H9 (cell line): ENCODE results near the gene PCYT2. TPM values are rescaled to one million over a fixed set of nuclear protein-coding genes. Genes with fewer than 3 reads are reported as not detected.
A peak's percentile ranks its signal among the peaks of the same experiment; 100 is the strongest.

ENCODE experiments used
- DNase-seq: peaks from one replicate; pipeline ENCODE4 v3.0.0-alpha.2; 2017
- H2AFZ ChIP-seq: one replicate; pipeline ENCODE4 v1.6.1; 2013; ENCODE audit warnings: mild to moderate bottlenecking, low read length, control low read depth, moderate library complexity
- H2AK5ac ChIP-seq: 2 replicates; pipeline ENCODE4 v1.6.1; 2013; ENCODE audit warnings: low read length, control low read depth, mixed read lengths; ENCODE audit not compliant: insufficient read length
- H2BK120ac ChIP-seq: one replicate; pipeline ENCODE4 v1.6.1; 2013; ENCODE audit warnings: low read depth, mild to moderate bottlenecking, low read length, control low read depth, inconsistent platforms; ENCODE audit not compliant: poor library complexity, severe bottlenecking
- H2BK12ac ChIP-seq: 2 replicates; pipeline ENCODE4 v1.6.1; 2013; ENCODE audit warnings: low read length, control low read depth, mixed read lengths, low read depth; ENCODE audit not compliant: insufficient read length
- H2BK15ac ChIP-seq: 2 replicates; pipeline ENCODE4 v1.6.1; 2013; ENCODE audit warnings: low read depth, low read length, control low read depth
- H2BK20ac ChIP-seq: one replicate; pipeline ENCODE4 v1.6.1; 2013; ENCODE audit warnings: low read depth, mild to moderate bottlenecking, low read length, control low read depth, inconsistent platforms; ENCODE audit not compliant: poor library complexity, severe bottlenecking
- H2BK5ac ChIP-seq: 2 replicates; pipeline ENCODE4 v1.6.1; 2013; ENCODE audit warnings: low read length, control low read depth, mixed read lengths; ENCODE audit not compliant: insufficient read length
- H3K14ac ChIP-seq: 2 replicates; pipeline ENCODE4 v1.6.1; 2013; ENCODE audit warnings: low read length, control low read depth; ENCODE audit not compliant: insufficient read depth
- H3K18ac ChIP-seq: 2 replicates; pipeline ENCODE4 v1.6.1; 2013; ENCODE audit warnings: low read depth, mild to moderate bottlenecking, mixed read lengths, low read length, control low read depth; ENCODE audit not compliant: insufficient read length
- H3K23ac ChIP-seq: 2 replicates; pipeline ENCODE4 v1.6.1; 2013; ENCODE audit warnings: low read length, control low read depth, mixed read lengths, low read depth; ENCODE audit not compliant: insufficient read length
- H3K23me2 ChIP-seq: 2 replicates; pipeline ENCODE4 v1.6.1; 2013; ENCODE audit warnings: low read depth, mild to moderate bottlenecking, mixed read lengths, low read length, control low read depth; ENCODE audit not compliant: insufficient read length, poor library complexity, severe bottlenecking
- H3K27ac ChIP-seq: 2 replicates; pipeline ENCODE4 v1.5.1; 2013; ENCODE audit warnings: low read length, control low read depth, mixed read lengths, low read depth; ENCODE audit not compliant: insufficient read length
- H3K27me3 ChIP-seq: 2 replicates; pipeline ENCODE4 v1.6.1; 2013; ENCODE audit warnings: low read length, control low read depth, inconsistent platforms; ENCODE audit not compliant: insufficient read depth
- H3K4ac ChIP-seq: 2 replicates; pipeline ENCODE4 v1.6.1; 2013; ENCODE audit warnings: low read depth, mild to moderate bottlenecking, control low read depth, inconsistent platforms, low read length, moderate library complexity
- H3K4me1 ChIP-seq: 2 replicates; pipeline ENCODE4 v1.6.1; 2013; ENCODE audit warnings: low read length, control low read depth, inconsistent platforms; ENCODE audit not compliant: insufficient read depth
- H3K4me2 ChIP-seq: 2 replicates; pipeline ENCODE4 v1.6.1; 2013; ENCODE audit warnings: low read length, control low read depth, mixed read lengths; ENCODE audit not compliant: insufficient read length, insufficient read depth
- H3K56ac ChIP-seq: 2 replicates; pipeline ENCODE4 v1.6.1; 2013; ENCODE audit warnings: low read depth, mild to moderate bottlenecking, mixed read lengths, low read length, control low read depth; ENCODE audit not compliant: insufficient read length
- H3K79me1 ChIP-seq: 2 replicates; pipeline ENCODE4 v1.6.1; 2013; ENCODE audit warnings: low read depth, mild to moderate bottlenecking, moderate library complexity, low read length, control low read depth, inconsistent platforms; ENCODE audit not compliant: insufficient read depth, poor library complexity, severe bottlenecking
- H3K79me2 ChIP-seq: 2 replicates; pipeline ENCODE4 v1.6.1; 2013; ENCODE audit warnings: low read length, control low read depth, inconsistent platforms; ENCODE audit not compliant: insufficient read depth
- H3K9ac ChIP-seq: 2 replicates; pipeline ENCODE4 v1.6.1; 2013; ENCODE audit warnings: low read length, control low read depth, mixed read lengths; ENCODE audit not compliant: insufficient read length; ENCODE audit errors: extremely low read depth
- H3K9me3 ChIP-seq: one replicate; pipeline ENCODE4 v1.6.1; 2013; ENCODE audit warnings: low read depth, low read length, inconsistent platforms; ENCODE audit not compliant: control insufficient read depth
- H3T11ph ChIP-seq: one replicate; pipeline ENCODE4 v1.6.1; 2013; ENCODE audit warnings: mild to moderate bottlenecking, low read length, control low read depth, inconsistent platforms
- H4K20me1 ChIP-seq: one replicate; pipeline ENCODE4 v1.6.1; 2013; ENCODE audit not compliant: control insufficient read depth, insufficient read length, insufficient read depth
- H4K5ac ChIP-seq: 2 replicates; pipeline ENCODE4 v1.6.1; 2013; ENCODE audit warnings: low read depth, mild to moderate bottlenecking, mixed read lengths, low read length, control low read depth; ENCODE audit not compliant: insufficient read length
- H4K8ac ChIP-seq: replicated peaks from 2 replicates; pipeline ENCODE4 v1.6.1; 2013; ENCODE audit warnings: low read length, control low read depth, mixed read lengths, low read depth; ENCODE audit not compliant: insufficient read length
- H4K91ac ChIP-seq: 2 replicates; pipeline ENCODE4 v1.6.1; 2013; ENCODE audit warnings: low read depth, mild to moderate bottlenecking, moderate library complexity, mixed read lengths, low read length, control low read depth; ENCODE audit not compliant: insufficient read length
- H3K27ac Mint-ChIP-seq, 3 experiments: 2 replicates in 2 of 3; 3 replicates in 1 of 3; pipeline ENCODE4 v1.8.0; 2020 to 2021; ENCODE audit warnings: mixed read lengths in 3 of 3, mild to moderate bottlenecking in 1 of 3, moderate library complexity in 1 of 3
- H3K27me3 Mint-ChIP-seq: 2 replicates; pipeline ENCODE4 v1.8.0; 2021; ENCODE audit warnings: low read depth, mild to moderate bottlenecking, moderate library complexity, mixed read lengths
- H3K36me3 Mint-ChIP-seq, 3 experiments: 2 replicates in 2 of 3; 3 replicates in 1 of 3; pipeline ENCODE4 v1.8.0; 2020 to 2021; ENCODE audit warnings: low read depth in 3 of 3, mixed read lengths in 3 of 3; ENCODE audit not compliant: insufficient read depth in 1 of 3
- H3K4me1 Mint-ChIP-seq, 2 experiments: 2 replicates each; pipeline ENCODE4 v1.8.0; 2020; ENCODE audit warnings: mixed read lengths in 2 of 2
- H3K4me3 Mint-ChIP-seq, 2 experiments: 2 replicates in 1 of 2; 3 replicates in 1 of 2; pipeline ENCODE4 v1.8.0; 2020 to 2021; ENCODE audit warnings: mild to moderate bottlenecking in 2 of 2, mixed read lengths in 2 of 2, moderate library complexity in 1 of 2
- H3K9me3 Mint-ChIP-seq, 2 experiments: 2 replicates in 1 of 2; 3 replicates in 1 of 2; pipeline ENCODE4 v1.8.0; 2020; ENCODE audit warnings: mild to moderate bottlenecking in 2 of 2, mixed read lengths in 2 of 2, moderate library complexity in 1 of 2
- WGBS: extraction: QIAGEN DNeasy Blood & Tissue Kit; methylation state at CpG from one replicate; pipeline ENCODE4 v1.1.7; 2013; ENCODE audit warnings: missing lambda C conversion rate, low lambda C conversion rate, mixed read lengths; ENCODE audit not compliant: insufficient read length; ENCODE audit errors: extremely low coverage; 5-methylcytosine and 5-hydroxymethylcytosine counted together
- total RNA-seq: library from RNA; stranded (reverse); gene quantifications from 2 replicates; pipeline ENCODE4 v1.2.1, GENCODE V29; 2021
- TF ChIP-seq, protein P1 (sequence below): fragments of 200-600 bp; sonication (generic); conservative IDR thresholded peaks from 3 replicates; pipeline ENCODE4 v1.8.0; 2021; ENCODE audit warnings: antibody characterized with exemption, mild to moderate bottlenecking

Gene PCYT2
- total RNA-seq, 1 experiment from 2014 or later = 24.5 TPM

DNA sequence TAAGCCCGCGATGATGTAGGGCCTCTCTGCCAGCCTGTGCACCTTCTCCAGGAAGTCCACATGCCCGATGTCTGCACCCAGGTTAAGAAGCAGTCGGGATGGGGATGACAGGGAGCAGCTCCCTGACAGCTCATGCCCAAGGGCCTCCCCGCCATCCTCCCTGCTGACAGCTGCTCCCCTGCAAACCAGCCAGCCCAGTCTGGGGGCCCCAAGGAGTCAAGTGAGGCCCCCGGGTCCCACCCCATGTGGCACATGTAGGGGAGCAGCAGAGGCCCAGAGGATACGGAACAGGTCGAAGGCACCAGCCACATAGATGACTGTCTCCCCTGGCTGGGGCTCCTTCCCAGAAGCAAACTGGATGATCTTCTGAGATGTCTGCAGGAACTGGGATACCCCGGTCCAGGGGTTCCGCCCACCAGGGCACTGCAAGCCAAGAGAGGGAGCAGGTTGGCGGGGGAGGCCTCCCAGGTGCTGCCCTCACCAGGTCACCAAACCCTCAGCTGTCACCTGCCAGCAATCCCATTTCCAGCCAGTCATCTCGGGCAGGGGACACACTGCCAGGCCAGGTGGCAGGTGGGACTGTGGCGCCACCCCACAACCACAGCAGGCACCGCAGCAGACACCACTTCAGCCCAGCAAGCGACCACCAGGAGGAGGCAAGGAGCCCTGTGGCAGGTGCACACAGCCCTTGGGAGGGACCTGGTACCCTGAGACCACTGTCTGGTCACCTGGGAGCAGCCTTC lies 4.6 kb downstream of the PCYT2 start:
- H4K20me1 ChIP-seq = no peaks in the 10 kb centered on the region
- Mint-ChIP-seq H3K36me3 (peaks cover 0 to 12% (median 4%) of the 10 kb centered on the region in 3 experiments; a peak in 4 of 7 replicates), H3K27me3 (peaks cover under 1% of the 10 kb centered on the region), H3K4me3 (no peak overlapping the region), H3K4me1 (peaks cover 0 to 2% of the 10 kb centered on the region in 2 experiments; a peak in 2 of 4 replicates), H3K27ac (no peak overlapping the region), H3K9me3 (no peaks in the 10 kb centered on the region)
- no peak overlapping the region for H3K27ac ChIP-seq
- H2BK120ac ChIP-seq = no peak overlapping the region
- no CpG with 5 or more reads among the region's 15 CpGs for WGBS
- H3K79me2 ChIP-seq = no peaks in the 10 kb centered on the region
- H2BK20ac ChIP-seq = no peak overlapping the region
- H3K23ac ChIP-seq = no peak overlapping the region
- no peak overlapping the region for H3K4me2 ChIP-seq
- DNase-seq = peak; percentile 77
- no peak overlapping the region for H3K18ac ChIP-seq
- no peak overlapping the region for H4K8ac ChIP-seq
- no peaks in the 10 kb centered on the region; the same call in 1 of the 2 replicates for H3K27me3 ChIP-seq
- TF ChIP-seq, protein P1, sequence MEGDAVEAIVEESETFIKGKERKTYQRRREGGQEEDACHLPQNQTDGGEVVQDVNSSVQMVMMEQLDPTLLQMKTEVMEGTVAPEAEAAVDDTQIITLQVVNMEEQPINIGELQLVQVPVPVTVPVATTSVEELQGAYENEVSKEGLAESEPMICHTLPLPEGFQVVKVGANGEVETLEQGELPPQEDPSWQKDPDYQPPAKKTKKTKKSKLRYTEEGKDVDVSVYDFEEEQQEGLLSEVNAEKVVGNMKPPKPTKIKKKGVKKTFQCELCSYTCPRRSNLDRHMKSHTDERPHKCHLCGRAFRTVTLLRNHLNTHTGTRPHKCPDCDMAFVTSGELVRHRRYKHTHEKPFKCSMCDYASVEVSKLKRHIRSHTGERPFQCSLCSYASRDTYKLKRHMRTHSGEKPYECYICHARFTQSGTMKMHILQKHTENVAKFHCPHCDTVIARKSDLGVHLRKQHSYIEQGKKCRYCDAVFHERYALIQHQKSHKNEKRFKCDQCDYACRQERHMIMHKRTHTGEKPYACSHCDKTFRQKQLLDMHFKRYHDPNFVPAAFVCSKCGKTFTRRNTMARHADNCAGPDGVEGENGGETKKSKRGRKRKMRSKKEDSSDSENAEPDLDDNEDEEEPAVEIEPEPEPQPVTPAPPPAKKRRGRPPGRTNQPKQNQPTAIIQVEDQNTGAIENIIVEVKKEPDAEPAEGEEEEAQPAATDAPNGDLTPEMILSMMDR = peak; percentile 58
- H3T11ph ChIP-seq = no peak overlapping the region
- H3K4me1 ChIP-seq = no peaks in the 10 kb centered on the region
- H2BK12ac ChIP-seq = no peak overlapping the region
- H3K56ac ChIP-seq = no peak overlapping the region
- H3K79me1 ChIP-seq = no peaks in the 10 kb centered on the region
- H2AFZ ChIP-seq = no peak overlapping the region
- H3K23me2 ChIP-seq = peaks cover 15% of the 10 kb centered on the region
- H2BK5ac ChIP-seq = no peak overlapping the region
- H4K91ac ChIP-seq = no peak overlapping the region
- H2BK15ac ChIP-seq = no peak overlapping the region
- no peak overlapping the region for H3K4ac ChIP-seq
- H3K9me3 ChIP-seq = no peaks in the 10 kb centered on the region
- H4K5ac ChIP-seq = no peak overlapping the region
- no peak overlapping the region for H2AK5ac ChIP-seq
- H3K9ac ChIP-seq = no peak overlapping the region
- H3K14ac ChIP-seq = no peak overlapping the region
